GM18499 (cell line): ENCODE measurements around the gene MON1A.

Source experiments
- ATAC-seq: cut with Tn5 transposase; IDR thresholded peaks from one replicate; pipeline ENCODE4 v1.9.1; 2021; ENCODE audit warnings: moderate number of reproducible peaks; ENCODE audit not compliant: insufficient read depth, unreplicated experiment

Gene MON1A

GRCh38 chr3:49898991-49899390 is 30.6 kb downstream of the MON1A start:
- ATAC-seq = no peak

GRCh38 chr3:49896345-49896744 is 33.3 kb downstream of the MON1A start:
- ATAC-seq = no peak

- no peak for ATAC-seq
Measured at GRCh38 chr3:49895791-49896190, 33.8 kb downstream of the MON1A start.

GRCh38 chr3:49889296-49889695 is 40.3 kb downstream of the MON1A start:
- no peak for ATAC-seq

- no peak for ATAC-seq
Measured at GRCh38 chr3:49886922-49887265, 42.7 kb downstream of the MON1A start.

- no peak for ATAC-seq
Measured at GRCh38 chr3:49883998-49884397, 45.6 kb downstream of the MON1A start.

- ATAC-seq = no peak
Measured at GRCh38 chr3:49882166-49882565, 47.4 kb downstream of the MON1A start.

- ATAC-seq = no peak
Measured at GRCh38 chr3:49880581-49881315, 48.9 kb downstream of the MON1A start.

- no peak for ATAC-seq
Measured at GRCh38 chr3:49879721-49880120, 49.9 kb downstream of the MON1A start.

- ATAC-seq = no peak
Measured at GRCh38 chr3:49878686-49879085, 50.9 kb downstream of the MON1A start.

GRCh38 chr3:49877716-49878115 is 51.9 kb downstream of the MON1A start:
- ATAC-seq = no peak

- no peak for ATAC-seq
Measured at GRCh38 chr3:49876567-49876966, 53.0 kb downstream of the MON1A start.

GRCh38 chr3:49873623-49874022 is 56.0 kb downstream of the MON1A start:
- no peak for ATAC-seq

GRCh38 chr3:49872801-49873281 is 56.8 kb downstream of the MON1A start:
- ATAC-seq = no peak

GRCh38 chr3:49871531-49872153 is 58.0 kb downstream of the MON1A start:
- no peak for ATAC-seq

- no peak for ATAC-seq
Measured at GRCh38 chr3:49869525-49870126, 60.0 kb downstream of the MON1A start, which contains the start of gene CAMKV. Gene CAMKV (minus strand): TSS chr3:49869906. CDS start chr3:49862388, 7,518 bp downstream.

GRCh38 chr3:49868862-49869466 is 60.6 kb downstream of the MON1A start:
- no peak for ATAC-seq

- no peak for ATAC-seq
Measured at GRCh38 chr3:49867871-49868321, 61.7 kb downstream of the MON1A start.

GRCh38 chr3:49867400-49867799 is 62.2 kb downstream of the MON1A start:
- no peak for ATAC-seq

- no peak for ATAC-seq
Measured at GRCh38 chr3:49865198-49865784, 64.3 kb downstream of the MON1A start.

- no peak for ATAC-seq
Measured at GRCh38 chr3:49864505-49864904, 65.1 kb downstream of the MON1A start.
